Suppressor macrophage (primary cell): Measurements from ENCODE around the gene SMYD4.
"Not testable (repeated sequence)": the region's sequence is repeated elsewhere in the genome, so short reads cannot be mapped to it uniquely, and the experiment has no call there.

Experiments
- DNase-seq, 4 experiments: peaks; one replicate each; pipeline ENCODE4 v3.0.0-alpha.2; 2020 to 2022

The SMYD4 gene

DNA sequence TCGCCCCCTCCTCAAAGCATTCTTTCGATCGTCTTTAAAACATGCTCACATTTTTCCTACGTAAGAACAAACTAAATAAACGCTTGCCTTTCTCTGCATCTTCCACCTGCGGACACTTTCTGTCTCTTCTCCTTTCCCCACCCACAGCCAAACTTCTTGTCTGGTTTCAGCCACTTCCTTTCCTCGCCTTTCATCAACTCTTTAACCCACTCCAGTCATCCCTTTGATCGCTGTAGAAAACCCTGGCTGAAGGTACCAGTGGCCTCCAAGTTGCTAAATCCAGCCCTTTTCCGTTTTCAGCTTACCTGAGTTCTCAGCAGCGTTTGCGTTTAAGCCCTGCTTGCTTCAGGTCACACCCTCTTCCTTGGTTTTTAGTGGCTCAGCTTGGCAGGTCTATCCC is 586 bp upstream of the SMYD4 start:
- DNase-seq: peak in 3 of 4 experiments; percentile 4 to 15 (median 11)

DNA sequence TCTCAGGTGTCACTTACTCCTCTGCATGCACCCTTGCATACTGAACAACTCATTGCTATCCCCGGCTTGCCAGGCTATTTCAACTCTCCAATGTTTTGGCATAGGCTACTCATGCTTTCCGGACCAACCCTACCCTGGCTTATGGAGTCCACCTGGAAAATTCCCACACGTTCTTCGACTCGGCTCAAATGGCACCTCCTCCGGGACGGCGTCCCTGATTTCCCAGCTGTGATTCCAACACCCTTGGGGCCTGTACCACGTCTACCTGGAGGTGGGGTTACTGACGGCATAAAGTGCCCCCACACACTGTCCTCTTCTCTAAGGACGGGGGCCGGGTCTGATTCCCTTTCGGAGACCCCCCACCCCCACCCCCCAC is 498 bp downstream of the SMYD4 start:
- no peak for DNase-seq

DNA sequence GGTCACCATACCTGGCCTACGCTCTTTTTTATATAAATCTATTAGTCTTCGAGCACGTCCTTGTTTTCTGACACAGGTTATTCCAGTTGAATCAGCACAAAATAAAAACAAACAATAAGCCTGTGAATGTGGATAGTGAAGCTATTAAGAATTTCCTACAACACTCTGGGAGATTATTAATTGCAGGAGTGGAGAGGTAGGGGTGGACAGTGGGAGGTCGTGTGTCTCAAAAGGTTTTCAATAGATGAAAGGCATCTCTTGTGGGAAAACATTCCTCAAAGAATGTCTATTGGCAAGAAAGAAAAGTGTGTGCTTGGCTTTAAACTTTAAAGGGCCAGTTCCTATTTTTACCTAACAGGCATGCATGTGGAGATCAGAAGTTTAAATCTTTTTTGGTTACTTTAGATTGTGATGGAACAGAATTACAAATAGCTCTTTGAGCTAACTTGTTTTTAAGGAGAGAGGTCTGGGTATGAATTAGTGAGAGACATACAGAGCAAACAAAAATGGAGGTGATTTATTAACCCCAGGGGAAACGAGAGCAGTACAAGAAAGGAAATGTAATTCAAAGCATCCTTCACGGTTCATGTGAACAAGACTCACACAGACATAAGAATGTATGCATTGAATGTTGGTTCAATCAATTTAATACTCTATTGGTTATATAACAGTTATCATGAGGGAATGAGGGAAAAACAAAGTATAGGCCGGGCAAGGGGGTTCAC is 9.0 kb downstream of the SMYD4 start:
- no peak for DNase-seq

DNA sequence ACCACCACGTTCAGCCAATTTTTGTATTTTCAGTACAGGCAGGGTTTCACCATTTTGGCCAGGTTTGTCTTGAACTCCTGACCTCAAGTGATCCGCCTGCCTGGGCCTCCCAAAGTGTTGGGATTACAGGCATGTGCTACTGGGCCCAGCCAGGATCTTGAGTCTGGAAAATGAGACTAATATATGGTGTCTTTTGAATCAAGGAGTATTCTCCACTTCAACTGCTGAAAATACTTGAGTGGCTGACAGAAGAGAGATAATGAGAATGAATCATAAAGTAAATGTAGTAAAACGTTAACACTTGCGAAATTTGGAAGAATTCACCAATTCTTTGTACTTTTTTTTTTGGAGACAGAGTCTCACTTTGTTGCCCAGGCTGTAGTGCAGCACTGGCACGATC is 16.6 kb downstream of the SMYD4 start:
- no peak for DNase-seq

DNA sequence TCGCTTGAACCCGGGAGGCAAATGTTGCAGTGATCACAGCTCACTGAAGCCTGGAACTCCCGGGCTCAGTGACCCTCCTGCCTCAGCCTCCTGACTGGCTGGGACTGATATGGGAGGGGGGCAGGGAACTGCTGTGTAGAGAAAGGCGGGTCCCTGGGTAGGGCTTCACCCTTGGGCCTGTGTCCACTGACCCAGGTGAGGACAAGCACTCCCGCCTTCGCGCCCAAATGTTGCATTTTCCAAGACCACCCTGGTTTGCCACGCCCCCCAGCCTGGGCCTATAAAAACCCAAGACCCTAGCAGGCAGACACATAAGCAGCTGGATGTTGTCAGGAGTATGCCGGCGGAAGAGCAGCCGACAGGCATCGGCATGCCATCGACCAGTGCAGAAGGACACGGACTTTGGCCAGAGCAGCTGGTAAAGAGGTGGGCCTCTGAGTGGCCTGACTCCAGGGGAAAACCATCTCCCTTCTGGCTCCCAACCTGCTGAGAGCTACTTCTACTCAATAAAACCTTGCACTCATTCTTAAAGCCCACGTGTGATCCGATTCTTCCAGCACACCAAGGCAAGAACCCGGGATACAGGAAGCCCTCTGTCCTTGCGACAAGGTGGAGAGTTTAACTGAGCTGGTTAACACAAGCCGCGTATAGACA is 19.1 kb downstream of the SMYD4 start:
- no peak for DNase-seq

DNA sequence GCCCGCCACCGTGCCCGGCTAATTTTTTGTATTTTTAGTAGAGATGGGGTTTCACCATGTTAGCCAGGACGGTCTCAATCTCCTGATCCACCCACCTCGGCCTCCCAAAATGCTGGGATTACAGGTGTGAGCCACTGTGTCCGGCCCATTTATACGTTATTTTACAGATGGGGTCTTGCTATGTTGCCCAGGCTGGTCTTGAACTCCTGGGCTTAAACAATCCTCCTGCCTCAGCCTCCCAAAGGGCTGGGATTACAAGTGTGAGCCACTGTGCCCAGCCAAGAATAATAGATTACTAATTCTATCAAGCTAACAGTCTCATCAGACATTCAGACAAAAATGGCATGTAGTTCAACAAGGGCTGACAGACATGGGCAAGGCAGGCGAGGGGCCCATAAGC is 19.9 kb downstream of the SMYD4 start:
- DNase-seq: not testable (repeated sequence)

DNA sequence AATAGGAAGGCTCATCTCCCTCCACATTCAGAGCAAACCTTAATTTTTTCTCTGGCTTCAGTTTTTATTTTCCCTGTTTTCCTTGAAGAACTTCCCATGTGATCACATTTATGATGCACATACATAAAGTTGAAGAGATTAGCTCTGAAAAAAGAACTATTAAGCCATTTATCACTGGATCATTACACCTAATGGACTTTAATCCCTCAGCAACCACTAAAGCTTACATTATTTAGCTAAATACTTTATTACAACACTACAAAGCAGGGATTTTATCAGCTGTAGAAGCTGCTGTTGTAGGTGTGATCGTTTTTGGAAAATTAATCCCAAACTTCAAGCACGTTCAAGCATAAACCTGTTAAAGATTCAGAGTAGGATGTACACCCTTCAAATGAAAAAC is 21.1 kb downstream of the SMYD4 start:
- DNase-seq: no peak

DNA sequence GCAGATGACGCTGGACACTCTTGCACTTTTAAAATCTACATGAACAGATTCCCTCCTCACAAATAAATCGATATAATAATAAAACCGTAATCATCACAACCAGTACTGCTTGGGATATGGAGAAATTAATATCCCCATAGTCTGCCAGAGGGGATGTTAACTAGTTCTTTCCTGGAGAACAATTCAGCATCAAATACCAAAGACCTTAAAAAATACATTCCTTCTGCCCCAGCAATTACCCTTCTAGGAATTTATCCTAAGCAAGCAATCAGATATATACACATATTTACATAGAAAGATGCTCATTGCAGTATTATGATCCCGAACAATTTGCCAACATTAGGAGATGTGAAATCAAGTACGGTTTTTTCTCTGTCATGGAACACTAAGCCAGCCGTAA is 21.8 kb downstream of the SMYD4 start:
- DNase-seq: no peak

DNA sequence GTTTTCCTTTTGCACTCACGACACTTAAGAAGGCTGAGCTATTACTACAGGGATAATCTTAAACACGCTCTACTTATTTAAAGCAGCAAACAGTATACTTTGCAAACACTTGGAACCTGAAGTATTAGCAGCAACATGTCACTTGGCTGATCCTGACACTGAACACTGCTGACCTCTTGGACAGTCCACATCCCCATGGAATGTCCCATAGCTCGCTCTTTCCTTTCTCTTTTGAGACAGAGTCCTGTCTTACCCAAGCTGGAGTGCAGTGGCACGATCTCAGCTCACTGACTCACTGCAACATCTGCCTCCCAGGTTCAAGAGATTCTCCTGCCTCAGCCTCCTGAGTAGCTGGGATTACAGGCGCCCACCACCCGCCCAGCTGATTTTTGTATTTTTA is 26.4 kb downstream of the SMYD4 start:
- DNase-seq: no peak

DNA sequence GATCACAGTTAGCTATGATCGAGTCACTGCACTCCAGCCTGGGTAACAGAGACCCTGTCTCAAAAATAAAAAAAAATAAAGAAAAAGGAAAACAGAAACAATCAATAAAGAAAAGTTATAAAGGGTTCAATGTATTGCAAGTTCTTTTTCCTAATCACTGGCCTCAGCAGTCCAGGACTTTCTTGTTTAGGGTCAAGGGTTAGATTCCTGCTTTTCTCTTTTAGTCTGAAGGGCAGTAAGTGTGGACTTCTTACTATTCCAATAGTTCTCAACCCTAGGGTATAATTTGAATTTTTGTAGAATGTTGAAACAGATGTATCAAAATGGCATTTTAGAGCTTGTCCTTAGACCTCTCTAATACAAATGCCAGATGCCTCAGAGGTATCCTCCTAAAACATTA is 27.3 kb downstream of the SMYD4 start:
- DNase-seq: no peak

DNA sequence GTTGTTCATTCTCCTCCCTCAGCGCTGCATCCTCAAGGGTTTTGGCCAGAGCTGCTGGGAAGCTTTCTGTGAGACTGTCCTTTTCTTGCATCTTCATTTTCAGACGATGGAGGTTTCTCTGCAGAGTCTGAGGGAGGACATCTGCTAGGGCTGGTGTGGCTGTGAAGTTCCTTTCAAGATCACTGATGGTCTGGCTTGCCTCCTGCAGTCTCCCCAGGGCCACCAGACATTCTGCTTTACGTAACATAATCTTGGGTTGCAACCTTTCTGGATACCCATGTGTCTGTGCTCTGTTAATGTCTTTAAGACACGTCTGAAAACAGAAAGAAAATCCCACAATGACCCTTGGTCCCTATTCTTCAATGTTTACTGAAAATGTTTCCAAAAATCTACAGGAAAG is 29.0 kb downstream of the SMYD4 start:
- DNase-seq: no peak

DNA sequence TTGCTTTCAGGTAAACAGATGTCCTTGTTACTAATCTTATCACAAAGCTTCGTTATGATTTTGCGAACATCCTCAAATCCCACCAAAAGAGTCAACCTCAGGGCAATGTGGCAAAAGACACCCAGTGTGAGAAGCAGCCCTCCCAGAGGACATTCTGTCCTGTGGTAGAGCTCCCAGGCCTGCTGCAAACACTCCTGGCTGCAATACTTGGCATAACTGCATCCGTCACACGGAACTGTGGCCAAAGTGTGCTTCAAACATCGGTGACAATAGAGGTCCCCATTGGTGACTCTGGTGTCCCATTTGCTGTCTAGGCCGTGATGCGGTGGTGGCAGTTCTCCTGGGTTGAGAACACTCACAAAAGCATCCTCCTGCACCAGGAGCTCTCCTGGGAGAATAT is 29.5 kb downstream of the SMYD4 start:
- no peak for DNase-seq

DNA sequence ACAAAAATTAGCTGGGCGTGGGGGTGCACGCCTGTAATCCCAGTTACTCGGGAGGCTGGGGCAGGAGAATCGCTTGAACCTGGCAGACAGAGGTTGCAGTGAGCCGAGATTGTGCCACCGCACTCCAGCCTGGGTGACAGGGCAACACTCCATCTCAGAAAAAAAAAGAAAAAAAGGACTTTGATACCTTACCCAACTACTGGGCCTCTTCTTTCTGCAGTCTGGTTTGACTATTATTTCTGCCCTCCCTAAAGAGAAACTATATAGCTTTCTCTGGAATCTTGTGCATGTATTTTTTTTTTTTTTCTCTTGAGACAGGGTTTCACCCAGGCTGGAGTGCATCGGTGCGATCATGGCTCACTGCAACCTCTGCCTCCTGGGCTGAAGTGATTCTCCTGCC is 31.9 kb downstream of the SMYD4 start:
- DNase-seq: not testable (repeated sequence)

DNA sequence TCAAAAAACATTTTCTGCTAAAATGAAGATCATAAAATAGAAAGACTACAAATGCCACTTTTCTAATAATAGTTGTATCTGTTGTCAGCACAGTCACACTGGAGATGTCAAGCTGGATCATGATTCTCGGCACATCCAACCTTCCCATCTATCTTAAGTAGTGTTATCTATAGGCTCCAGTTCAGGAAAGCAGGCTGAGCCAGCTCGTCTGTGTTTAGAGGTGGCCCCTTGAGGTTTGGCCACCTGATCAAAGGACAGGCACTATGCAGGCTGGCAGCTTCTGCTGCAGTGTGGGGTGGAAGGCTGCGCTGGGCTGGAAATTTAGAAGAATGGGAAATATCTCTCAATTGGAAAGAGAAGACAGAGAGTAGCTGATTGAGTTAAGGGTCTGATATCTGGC is 32.4 kb downstream of the SMYD4 start:
- DNase-seq: no peak

DNA sequence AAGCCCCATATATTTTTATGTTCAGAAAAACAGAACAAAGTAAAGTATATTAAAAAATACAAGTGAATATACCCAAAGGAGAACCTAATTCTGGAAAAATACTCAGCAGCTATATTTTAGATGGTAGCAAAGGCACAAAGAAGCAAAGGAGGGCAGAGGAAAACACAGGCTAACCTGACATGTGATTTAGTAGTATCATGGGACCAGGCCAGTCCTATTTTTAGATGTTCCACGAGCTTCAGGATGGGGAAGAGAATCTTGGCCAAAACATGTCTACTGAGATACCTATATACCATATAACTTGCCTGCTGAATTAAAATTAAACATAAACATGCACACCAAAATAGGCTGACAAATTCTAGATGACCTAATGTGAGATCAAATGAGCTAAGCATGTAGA is 32.9 kb downstream of the SMYD4 start:
- DNase-seq: peak; percentile 34 to 77 (median 62)

DNA sequence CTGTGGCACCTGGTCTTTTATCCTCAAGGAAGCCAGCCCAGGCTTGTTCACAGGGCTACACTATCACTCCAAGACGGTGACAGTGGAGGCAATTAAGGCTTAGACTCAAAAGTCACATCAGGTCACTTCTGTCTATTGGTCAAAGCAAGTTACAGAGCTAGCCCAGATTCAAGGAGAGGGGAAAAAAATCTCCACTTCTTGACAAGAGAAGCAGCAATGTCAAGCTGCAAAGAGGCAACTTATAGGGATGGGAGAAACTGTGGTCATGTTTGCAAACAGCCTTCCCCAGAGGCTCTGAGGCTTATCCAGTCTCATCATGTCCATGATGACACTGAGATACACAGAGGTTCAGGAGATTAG is 36.3 kb downstream of the SMYD4 start:
- peak in 1 of 4 experiments; percentile 34 for DNase-seq

DNA sequence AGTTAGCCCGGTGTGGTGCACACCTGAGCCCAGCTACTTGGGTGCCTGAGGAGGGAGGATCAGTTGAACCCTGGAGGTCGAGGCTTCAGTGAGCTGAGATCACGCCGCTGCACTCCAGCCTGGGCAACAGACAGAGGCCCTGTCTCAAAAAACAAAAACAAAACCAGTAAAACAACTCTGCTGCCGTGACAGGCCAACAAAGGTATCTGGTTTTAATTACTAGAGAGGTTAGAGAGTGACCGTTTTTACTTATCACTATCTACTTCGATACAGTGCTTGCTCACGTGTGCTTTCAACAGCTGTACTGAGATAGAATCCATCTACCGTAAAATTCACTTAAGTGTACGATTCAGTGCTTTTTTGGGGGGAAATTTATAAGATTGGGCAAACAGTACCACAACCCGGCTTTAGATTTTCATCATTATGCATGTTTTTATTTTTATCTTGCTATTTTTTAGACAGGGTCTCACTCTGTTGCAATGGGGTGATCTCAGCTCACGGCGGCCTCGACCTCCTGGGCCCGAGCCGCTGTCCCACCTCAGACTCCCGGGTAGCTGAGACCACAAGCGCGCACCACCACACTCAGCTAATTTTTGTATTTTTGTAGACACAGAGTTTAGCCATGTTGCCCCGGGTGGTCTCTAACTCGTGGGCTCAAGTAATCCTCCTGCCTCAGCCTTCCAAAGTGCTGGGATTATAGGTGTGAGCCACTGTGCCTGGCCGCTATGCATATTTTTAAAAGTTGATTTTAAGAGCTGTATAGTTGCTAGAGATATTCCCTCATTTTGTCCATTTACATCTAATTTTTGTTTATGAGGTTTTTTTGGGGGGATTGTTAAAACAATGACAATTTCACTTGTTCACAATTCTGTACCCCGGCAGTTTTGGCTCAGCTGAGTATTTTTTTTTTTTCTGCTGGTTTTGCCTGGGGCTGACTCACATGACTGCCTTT is 36.9 kb downstream of the SMYD4 start:
- no peak for DNase-seq

DNA sequence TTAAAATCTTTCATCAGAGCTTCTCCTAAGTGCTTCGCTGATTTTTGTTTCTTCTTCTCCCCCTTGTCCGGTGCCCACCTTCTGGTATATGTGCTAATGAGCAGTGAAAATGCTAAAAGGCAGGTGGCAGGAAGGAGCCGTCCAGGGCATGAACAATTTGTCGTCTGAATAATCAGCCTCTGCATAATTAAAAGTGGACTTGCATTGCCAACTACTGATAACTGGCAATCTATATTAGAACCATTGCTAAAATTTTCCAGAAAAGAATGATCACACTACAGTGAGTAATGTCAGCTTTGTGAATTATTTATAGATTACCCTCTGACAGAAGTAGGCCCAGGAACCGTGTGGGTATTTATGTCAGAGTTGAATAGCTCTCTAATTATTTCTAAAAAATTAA is 39.8 kb downstream of the SMYD4 start:
- DNase-seq: peak in 2 of 4 experiments; percentile 30 to 49

DNA sequence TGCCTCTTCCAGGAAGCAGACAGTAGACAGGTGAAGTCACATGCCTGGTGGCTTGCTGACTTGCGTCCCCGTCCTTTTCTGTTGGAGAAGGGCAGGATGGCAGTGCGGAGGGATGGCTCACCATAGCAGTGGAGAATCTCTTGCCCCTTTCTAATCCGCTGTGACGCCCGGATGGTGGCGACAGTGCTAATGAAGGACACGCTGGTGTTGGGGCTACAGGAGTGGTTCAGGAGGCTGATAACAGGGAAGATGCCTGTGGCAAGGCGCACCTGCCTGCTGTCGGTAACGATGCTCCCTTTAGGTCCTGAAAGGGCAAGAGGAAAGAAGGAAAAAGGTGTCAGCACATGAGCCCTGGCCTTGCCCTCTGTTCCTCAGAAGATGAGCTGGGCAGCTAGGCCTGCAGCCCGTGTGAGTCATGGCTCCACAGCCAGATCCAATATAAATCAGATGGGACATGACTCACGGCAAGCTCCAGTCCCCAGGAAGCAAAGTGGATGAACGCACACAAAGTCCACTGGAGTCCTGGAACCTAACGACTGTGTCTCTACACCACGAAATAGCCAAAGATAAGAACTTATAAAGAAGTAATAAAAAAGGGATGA is 42.3 kb downstream of the SMYD4 start:
- peak; percentile 42 to 61 (median 53) for DNase-seq

DNA sequence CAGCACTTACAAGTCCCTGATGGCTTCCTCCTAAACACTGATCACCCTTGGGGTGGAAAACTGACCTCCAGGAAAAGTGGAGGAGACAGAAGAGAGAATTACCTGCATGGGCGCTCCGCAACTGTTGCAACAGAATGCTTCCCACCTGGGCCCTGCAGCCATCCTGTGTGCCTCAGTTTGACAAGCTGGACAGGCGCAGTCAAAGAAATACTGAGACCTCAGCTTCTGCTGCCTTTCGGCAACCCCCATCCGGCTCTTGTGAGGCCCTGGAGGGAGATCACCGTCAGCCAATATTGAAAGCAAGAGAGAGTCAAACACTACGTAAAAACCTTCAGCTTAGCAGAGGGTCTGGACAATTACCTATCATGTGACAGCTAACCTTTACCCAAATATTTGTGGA is 43.0 kb downstream of the SMYD4 start:
- DNase-seq: no peak

DNA sequence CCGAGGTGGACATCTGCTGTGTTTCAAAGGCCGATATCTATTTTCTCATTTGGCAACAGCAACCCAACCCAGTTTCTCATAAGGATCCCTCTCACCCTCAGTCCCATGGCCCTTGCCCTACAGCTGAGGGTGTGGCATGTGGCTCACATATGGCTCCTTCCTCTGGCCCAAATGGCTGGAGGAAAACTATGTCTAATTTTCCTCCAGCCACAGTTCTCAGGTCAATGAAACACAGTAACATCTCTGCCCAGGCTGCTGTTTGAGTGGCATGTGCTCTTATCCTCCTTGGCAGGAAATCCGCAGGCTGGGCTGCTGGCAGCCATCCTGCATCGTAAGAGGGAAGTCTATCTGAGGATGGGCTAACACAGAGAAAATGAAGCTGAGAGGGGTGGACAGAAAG is 43.8 kb downstream of the SMYD4 start:
- DNase-seq: peak in 2 of 4 experiments; percentile 36 to 40

DNA sequence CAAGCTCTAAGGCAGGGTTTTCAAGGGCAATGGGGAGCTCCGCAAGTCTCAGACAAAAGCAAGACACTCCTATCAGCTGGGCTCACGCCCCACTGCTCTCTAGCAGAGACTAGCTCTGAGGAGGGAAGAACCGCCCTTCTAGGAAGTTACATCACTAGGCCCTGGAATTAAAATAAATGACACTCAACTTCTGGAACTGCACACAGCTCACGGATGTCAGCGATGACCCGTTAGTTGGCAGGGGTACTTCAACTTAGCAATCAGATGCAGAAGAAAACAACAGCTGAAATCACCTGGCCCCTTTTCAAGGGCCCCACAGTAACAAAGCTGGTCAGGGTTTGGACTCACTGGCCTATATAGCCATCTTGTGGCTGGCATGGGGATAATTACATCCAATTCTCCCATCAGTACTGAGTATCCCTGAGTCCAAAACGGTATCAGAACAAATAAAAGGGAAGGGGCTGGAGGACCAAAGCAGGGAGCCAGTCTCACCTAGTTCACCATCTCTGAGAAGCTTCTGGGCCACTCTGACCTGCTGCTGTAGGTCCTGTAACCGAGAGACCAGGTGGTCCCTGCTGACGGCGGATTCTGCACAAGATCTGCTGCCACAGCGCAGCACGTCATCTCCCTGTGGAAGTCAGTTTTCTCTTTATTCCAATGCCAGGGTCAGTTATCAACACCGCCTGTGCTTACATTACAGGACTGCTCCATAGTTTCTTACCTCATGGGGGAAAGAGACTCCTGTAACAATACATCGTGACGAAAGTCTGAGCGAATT is 45.7 kb downstream of the SMYD4 start:
- DNase-seq: peak; percentile 79 to 89 (median 86)
